Left lung (tissue), 10 donors: Measurements from ENCODE around the gene AUNIP. TPM values are rescaled to one million over a fixed set of nuclear protein-coding genes. Genes with fewer than 3 reads are reported as not detected.
A peak's percentile ranks its signal among the peaks of the same experiment; 100 is the strongest.

Source experiments
- ATAC-seq: fragments of 200-7000 bp; cut with Tn5 transposase; one replicate; pipeline ENCODE4 v1.9.1; 2020; ENCODE audit warnings: moderate library complexity
- DNase-seq, 4 donors: peaks; one replicate each; pipeline ENCODE4 v3.0.0-alpha.2; 2013 to 2020
- H3K27ac ChIP-seq, 2 donors: fragments of 200-600 bp; sonication (generic) in 1 of 2; one replicate each; pipeline versions ENCODE4 v1.5.0 to v1.8.0; 2020 to 2021
- H3K27me3 ChIP-seq, 2 donors: fragments of 200-600 bp; sonication (generic) in 1 of 2; one replicate each; pipeline versions ENCODE4 v1.5.0 to v1.8.0; 2020 to 2021
- H3K36me3 ChIP-seq, 2 donors: fragments of 200-600 bp; sonication (generic) in 1 of 2; one replicate each; pipeline versions ENCODE4 v1.5.0 to v1.8.0; 2020 to 2021
- H3K4me1 ChIP-seq, 2 donors: fragments of 200-600 bp; one replicate each; pipeline ENCODE4 v1.8.0; 2021
- H3K4me3 ChIP-seq, 2 donors: fragments of 200-600 bp; sonication (generic) in 1 of 2; one replicate each; pipeline versions ENCODE4 v1.5.0 to v1.8.0; 2020 to 2021; ENCODE audit warnings: mild to moderate bottlenecking in 1 of 2
- H3K9me3 ChIP-seq, 2 donors: fragments of 200-600 bp; sonication (generic) in 1 of 2; one replicate each; pipeline versions ENCODE4 v1.5.0 to v1.8.0; 2020 to 2021
- intact Hi-C, 2 donors: fragments of 100-400 bp; cut with DNase I; formaldehyde crosslinking; loops; one replicate each; pipeline versions ENCODE4 v1.11.2 to v1.14.2; 2022
- polyA plus RNA-seq, 6 donors: library from polyadenylated mRNA; unstranded; fragments of 120-200 nt; gene quantifications; one replicate each; pipeline ENCODE4 v1.2.1, GENCODE V29; 2013; ENCODE audit not compliant: insufficient read length in 6 of 6
- total RNA-seq, 2 donors: library from RNA; stranded (reverse); fragmentation: NEBNext Ultra II Directional; extraction: Animal tissue kit (Norgen Biotek cat#: 25700); gene quantifications; one replicate each; pipeline ENCODE4 v1.2.1, GENCODE V29; 2021
- TF ChIP-seq, protein P1 (sequence below), 2 donors: fragments of 200-600 bp; sonication (generic) in 1 of 2; IDR thresholded peaks; one replicate each; pipeline versions ENCODE4 v1.5.0 to v1.8.0; 2021; ENCODE audit warnings: antibody characterized with exemption in 2 of 2
- donor health status: DM: no; HTN: yes; CAD: no.
- donor health status: DM: no; HTN: no; CAD: no.

The AUNIP gene
- total and polyA plus RNA-seq, 8 donors = 0.97 to 3.1 (median 2.4) TPM

DNA sequence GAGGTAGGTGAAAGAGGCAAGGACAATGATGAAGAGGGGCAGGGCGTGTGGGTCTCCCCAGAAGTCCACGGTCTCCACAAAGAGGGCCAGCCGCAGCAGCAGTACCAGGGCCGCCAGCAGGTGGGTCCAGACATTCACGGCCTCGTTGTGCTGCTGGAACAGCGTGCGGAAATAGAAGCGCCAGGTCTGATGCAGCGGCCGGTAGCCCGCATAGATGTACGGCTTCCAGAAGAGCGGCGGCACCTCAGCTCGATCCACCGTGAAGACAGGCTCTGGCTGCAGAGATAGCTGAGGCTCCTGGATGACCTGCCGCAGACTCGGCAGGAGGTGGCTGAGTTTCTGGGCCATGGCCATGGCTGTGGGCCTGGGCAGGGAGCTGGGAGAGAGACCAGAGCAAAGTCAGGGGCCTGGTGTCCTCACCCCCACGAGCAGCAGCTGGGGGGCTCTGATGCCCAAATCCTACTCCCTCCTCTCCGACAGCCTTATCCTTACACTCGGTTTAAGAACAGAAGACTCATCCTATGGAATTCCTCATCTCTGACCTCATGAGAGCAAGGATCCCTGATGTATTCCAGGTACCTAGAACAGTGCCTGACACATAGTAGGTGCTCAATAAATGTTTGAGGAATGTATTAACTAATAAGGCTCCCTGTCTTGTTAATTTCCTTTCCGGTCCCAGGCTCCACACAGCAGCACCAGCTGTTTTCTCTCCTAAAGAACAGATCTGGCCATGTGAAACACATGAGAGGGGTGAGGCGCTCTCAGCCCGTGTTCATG, 4.4 kb upstream of the AUNIP start:
- intact Hi-C loops = no loop called here
- DNase-seq (no peak), ATAC-seq (no peak)

DNA sequence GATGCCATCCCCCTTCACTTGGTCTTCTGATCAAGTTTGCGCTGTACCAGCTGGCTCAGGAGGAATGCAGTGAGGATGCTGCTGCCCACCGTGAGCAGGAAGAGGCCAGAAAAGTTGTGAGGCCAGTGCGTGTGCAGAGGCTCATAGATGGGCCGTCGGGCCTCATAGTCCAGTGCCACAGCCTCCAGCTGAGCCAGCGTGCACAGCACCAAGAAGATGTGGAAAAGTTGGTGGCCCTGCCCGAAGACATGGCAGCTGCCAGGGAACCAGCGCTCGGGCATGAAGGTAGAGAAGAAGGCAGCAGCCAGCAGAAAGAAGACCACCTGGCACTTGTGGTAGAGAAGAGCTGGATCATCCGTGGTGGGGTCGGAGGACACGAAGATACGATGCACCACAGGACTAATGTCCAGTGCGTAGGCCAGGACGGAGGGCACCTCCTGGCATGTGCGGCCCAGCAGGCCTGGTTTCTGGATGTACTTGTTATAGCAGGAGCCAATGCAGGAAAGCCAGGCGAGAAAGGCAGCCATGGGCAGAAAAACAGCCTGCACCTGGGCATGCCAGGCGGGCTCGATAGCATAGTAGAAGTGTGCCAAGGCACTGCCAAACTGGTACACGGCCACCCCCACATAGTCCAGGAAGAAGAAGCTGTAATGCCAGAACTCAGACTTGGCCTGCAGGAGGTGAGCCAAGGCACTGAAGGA, 3.7 kb upstream of the AUNIP start:
- ATAC-seq = no peak
- peaks cover 0 to 10% of the 10 kb centered on the region in 2 donors for H3K36me3 ChIP-seq
- peaks cover 6 to 32% of the 10 kb centered on the region in 2 donors for H3K4me1 ChIP-seq
- no peak overlapping the region for H3K4me3 ChIP-seq
- TF ChIP-seq, protein P1, sequence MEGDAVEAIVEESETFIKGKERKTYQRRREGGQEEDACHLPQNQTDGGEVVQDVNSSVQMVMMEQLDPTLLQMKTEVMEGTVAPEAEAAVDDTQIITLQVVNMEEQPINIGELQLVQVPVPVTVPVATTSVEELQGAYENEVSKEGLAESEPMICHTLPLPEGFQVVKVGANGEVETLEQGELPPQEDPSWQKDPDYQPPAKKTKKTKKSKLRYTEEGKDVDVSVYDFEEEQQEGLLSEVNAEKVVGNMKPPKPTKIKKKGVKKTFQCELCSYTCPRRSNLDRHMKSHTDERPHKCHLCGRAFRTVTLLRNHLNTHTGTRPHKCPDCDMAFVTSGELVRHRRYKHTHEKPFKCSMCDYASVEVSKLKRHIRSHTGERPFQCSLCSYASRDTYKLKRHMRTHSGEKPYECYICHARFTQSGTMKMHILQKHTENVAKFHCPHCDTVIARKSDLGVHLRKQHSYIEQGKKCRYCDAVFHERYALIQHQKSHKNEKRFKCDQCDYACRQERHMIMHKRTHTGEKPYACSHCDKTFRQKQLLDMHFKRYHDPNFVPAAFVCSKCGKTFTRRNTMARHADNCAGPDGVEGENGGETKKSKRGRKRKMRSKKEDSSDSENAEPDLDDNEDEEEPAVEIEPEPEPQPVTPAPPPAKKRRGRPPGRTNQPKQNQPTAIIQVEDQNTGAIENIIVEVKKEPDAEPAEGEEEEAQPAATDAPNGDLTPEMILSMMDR (IDR thresholded peaks at IDR 0.05) = no peak
- no peaks in the 10 kb centered on the region for H3K9me3 ChIP-seq
- intact Hi-C loops = no loop called here
- no peaks in the 10 kb centered on the region for H3K27me3 ChIP-seq
- DNase-seq = no peak
- H3K27ac ChIP-seq = no peak overlapping the region

More for the DNA sequence above, 4.4 kb upstream of the AUNIP start:
- Histone ChIP-seq H3K36me3 (peaks cover 0 to 11% of the 10 kb centered on the region in 2 donors), H3K9me3 (no peaks in the 10 kb centered on the region), H3K27ac (no peak overlapping the region), H3K4me3 (no peak overlapping the region), H3K27me3 (no peaks in the 10 kb centered on the region), H3K4me1 (peaks cover 6 to 28% of the 10 kb centered on the region in 2 donors)
- TF ChIP-seq, protein P1 (IDR thresholded peaks at IDR 0.05) = no peak

DNA sequence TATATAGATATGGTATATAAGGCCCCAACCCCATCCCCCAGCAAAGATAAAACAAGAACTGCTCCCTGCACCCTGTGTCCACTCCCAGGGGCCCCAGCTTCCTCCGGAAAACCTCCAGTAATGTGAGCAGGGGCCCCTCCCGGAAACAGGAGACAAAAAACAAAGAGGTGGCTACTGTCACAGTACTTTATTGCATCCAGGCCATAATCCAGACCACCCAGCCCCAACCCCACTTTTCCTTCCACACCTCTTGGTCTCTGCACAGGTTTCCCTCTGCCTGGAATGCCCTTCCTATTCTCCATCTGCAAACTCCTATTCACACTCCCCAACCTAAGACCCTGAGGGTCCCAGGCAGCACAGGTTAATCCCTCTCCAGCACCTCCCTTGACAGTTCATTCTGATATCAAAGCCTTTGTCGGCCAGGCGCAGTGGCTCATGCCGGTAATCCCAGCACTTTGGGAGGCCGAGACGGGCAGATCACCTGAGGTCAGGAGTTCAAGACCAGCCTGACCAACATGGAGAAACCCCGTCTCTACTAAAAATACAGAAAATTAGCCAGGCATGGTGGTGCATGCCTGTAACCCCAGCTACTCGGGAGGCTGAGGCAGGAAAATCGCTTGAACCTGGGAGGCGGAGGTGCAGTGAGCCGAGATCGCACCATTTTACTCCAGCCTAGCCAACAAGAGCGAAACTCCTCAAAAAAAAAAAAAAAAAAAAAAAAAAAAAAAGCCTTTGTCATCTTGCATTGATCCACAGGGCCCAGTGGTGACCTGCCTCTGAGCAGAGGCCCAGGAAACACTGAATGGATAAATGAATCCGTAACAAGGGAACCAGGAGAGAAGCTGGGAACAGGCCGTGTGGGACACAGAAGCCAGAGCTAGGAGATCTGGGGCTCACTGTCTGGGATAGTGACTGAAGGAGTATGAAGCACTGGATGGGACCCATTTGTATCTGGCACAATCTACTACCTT, 2.3 kb upstream of the AUNIP start:
- Histone ChIP-seq H3K36me3 (peaks cover 0 to 10% of the 10 kb centered on the region in 2 donors), H3K4me3 (no peak overlapping the region), H3K9me3 (no peaks in the 10 kb centered on the region), H3K4me1 (peaks cover 6 to 32% of the 10 kb centered on the region in 2 donors), H3K27ac (peak overlapping the region in 1 of 2 donors; percentile 41), H3K27me3 (no peaks in the 10 kb centered on the region)
- TF ChIP-seq, protein P1 (IDR thresholded peaks at IDR 0.05) = no peak
- DNase-seq (peak in 1 of 4 donors; percentile 47), ATAC-seq (no peak)
- intact Hi-C loops = no loop called here

DNA sequence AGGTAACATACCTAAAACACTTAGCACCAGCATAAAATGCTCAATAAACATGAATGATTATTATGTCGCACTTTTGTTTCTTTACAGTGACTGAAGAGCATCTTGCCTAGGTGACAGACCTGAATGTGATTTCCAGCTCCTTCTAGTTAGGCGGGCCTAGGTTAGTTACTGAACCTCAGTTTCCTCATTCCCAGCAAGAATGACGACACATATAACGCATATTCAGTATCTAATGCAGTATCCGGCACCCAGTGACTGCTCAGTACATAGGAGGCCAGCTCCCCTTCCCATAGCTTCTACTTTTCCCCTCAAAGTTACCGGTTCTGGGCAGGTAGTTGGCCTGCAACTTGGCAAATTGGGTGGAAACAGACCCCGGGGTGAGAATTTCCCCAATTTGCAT, 763 bp downstream of the AUNIP start:
- Histone ChIP-seq H3K4me1 (peaks cover 6 to 32% of the 10 kb centered on the region in 2 donors), H3K36me3 (peaks cover 0 to 10% of the 10 kb centered on the region in 2 donors), H3K4me3 (peak overlapping the region; percentile 42 to 58)

More for the DNA sequence above, 763 bp downstream of the AUNIP start:
- Histone ChIP-seq H3K9me3 (no peaks in the 10 kb centered on the region), H3K27me3 (no peaks in the 10 kb centered on the region), H3K27ac (no peak overlapping the region)
- TF ChIP-seq, protein P1 (IDR thresholded peaks at IDR 0.05) = no peak
- ATAC-seq (no peak), DNase-seq (no peak)
- intact Hi-C loops = no loop called here
